NCI-H1436 treated with DMSO at 0.1 percent for 48 hours (cell line): ENCODE results near the gene TMEM120B.
"Not testable (repeated sequence)": the region's sequence is repeated elsewhere in the genome, so short reads cannot be mapped to it uniquely, and the experiment has no call there.

Experiments used
- DNase-seq: peaks from one replicate; lab custom pipeline; 2025; lab: John Stamatoyannopoulos, UW

The TMEM120B gene

DNA sequence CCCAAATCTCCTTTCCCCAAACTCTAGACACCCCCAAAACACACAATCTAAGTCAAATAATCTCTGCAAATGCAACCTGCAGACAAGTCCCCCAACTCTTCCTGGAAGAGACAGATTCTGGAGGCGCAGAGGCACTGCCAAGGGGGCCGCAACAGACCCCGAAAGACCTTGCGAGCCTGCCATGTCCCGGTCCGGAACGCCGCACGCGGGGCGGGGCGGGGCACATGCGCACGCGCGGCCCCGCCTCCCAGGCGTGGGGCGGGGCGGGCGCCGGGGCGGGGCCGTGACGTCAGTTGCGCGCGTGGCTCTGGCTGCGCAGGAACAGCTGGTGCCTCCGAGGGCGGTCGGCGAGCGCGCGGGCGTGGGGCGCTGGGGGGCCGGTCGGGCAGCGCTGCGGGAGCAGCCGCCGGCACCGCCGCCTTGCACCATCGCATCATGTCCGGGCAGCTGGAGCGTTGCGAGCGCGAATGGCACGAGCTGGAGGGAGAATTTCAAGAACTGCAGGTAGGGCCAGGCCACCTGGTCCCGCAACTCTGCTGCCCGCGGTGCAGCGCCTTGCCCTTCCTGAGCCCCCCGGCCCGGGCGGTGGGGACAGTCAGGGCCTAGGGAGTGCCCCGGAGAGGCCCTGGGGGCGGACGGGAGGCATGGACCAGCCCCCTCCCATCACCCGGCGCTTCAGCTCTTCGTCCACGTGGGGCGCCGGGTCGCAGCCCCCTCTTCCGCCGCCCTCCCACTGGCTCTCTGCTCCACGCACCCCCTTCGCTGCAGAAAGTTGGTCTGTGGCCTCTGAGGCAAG lies at the start of gene TMEM120B:
TMEM120B (plus strand) TSS at position 292 of the 796 bp plus-strand sequence; CDS start at position 436, 144 bp downstream.
- DNase-seq: no peak

DNA sequence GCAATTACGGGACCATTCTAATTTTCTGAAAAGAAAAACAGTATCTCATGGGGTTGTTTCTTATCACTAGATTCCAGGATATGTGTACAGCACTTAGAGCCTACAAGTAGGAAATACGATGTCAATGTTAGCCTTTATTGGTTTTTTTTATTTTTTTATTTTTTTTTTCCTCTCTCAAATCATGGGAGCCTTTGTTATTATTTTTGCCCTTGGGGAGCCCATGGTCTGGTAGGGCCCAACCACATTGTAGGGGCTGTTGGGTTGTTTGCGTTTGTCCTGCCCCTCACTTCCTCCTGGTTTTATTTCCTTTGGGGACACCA lies 49.0 kb upstream of the TMEM120B start:
- DNase-seq: no peak

DNA sequence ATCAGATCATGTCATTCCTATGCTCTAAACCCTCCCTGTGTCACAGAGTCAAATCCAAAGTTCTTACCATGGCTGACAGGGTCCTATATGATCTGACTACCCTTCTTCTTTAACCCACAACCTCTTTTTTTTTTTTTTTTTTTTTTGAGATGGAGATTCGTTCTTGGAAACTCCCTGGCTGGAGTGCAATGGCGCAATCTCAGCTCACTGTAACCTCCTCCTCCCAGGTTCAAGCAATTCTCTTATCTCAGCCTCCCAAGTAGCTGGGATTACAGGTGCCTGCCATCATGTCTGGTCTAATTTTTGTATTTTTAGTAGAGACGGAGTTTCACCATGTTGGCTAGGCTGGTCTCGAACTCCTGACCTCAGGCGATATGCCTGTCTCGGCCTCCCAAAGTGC lies 45.7 kb upstream of the TMEM120B start:
- DNase-seq: not testable (repeated sequence)

DNA sequence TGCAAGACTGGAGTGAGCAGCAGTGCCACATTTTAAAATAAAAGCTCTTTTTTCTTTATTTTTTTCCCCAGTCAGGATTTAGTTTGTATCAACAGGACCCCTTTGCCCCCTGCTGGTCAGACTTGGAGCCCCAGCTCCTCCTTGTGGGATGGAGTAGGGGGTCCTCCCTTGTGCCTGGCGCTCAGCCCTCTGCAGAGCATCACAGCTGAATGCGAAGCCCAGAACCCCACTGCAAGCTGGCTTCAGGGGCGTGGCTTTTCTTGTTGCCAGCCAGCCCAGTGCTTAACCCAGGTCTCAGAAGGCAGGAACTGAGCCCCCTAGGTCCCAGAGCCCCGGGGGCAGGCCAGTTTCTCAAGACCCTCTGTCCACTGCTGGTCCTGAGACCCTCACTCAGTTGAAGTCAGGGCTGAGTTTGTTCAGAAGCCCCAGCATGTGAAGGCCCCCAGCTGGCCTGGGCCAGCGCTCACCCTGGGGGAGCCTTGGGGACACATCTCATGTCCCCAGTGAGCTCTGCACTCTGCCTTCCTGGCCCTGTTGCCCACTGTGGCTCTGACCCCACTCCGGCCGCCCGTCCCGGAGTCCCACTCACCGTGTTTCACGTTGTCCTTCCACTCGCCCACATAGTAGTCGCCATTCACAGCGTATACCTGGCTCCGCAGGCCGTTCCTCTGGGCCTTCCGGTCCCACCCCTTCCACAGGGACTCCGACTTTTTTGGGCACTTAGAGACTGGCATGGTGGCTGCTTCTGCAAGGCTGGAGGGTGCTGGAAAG lies 43.6 kb upstream of the TMEM120B start:
- no peak for DNase-seq

DNA sequence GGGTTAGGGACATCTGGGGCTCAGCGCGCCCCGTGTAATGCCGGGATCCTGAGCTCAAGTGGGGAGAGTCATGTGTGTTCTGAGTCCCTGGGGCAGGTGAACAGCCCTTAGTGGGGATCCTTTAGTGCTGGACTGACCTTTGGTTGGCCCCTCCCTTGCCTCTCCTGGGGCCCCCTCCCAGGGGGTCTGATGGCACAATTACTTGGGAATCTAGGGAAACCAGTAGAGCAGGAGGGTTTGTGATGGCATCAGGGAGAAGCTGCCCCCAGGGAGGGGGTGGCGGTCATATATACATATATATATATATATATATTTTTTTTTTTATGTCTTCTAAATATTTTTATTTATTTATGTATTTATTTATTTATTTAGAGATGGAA lies 43.0 kb upstream of the TMEM120B start, which contains the start of gene MORN3:
MORN3 (minus strand) TSS at position 134 of the 380 bp plus-strand sequence. CDS start 171 bp downstream, outside the sequence.
- DNase-seq: no peak

DNA sequence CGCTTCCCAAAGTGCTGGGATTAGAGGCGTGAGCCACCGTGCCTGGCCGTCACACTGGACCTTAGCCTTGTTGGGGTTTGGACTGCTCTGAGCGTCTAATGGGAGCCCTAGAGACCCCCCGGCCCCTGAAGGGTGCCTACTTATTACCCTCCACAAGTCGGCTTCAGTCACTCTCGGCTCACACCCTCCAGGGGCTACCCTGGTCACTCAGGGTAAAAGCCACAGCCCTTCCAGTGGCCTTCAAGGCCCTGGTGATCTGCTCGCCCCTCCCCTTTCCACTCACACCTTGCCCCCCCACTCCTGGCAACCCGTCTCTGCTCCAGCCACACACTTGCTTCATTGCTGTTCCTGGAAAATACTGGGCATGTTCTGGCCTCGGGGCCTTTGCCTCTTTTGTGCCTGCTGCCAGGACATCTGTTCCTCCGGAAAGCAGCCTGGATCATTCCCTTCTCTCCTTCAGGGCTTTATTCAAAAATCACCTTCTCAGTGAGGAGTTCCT lies 39.5 kb upstream of the TMEM120B start:
- DNase-seq: no peak

DNA sequence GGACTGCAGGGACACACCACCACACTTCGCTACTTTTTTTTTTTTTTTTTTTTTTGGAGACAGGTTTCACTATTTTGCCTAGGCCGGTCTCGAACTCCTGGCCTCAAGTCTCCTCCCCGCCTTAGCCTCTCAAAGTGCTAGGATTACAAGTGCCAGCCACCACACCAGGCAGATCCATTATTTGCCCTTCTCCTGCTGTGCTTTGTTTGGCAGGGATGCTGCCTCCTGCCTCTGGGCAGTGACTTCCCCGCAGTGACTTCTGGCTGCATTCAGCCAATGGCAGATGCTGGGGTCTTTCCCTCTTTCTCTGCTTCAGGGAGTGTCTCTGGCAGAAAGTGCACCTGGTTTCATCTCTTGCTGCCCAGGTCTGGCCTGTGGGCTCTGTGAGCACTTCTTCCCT lies 36.4 kb upstream of the TMEM120B start:
- no peak for DNase-seq

DNA sequence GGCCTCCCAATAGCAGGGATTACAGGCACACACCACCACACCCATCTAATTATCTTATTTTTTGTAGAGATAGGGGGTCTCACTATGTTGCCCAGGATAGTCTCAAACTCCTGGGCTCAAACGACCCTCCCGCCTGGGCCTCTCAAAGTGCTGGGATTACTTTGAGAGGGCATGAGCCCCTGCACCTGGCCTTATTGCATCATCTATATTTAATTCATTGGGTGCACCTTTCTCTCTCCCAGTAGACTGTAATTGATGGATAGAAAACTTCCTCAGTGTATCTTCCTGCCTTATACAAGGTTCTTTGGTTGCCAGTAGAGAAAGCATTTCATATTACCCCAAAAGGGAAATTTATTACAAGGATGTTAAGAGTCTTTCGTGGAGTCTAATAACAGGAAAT lies 34.2 kb upstream of the TMEM120B start:
- DNase-seq: no peak

DNA sequence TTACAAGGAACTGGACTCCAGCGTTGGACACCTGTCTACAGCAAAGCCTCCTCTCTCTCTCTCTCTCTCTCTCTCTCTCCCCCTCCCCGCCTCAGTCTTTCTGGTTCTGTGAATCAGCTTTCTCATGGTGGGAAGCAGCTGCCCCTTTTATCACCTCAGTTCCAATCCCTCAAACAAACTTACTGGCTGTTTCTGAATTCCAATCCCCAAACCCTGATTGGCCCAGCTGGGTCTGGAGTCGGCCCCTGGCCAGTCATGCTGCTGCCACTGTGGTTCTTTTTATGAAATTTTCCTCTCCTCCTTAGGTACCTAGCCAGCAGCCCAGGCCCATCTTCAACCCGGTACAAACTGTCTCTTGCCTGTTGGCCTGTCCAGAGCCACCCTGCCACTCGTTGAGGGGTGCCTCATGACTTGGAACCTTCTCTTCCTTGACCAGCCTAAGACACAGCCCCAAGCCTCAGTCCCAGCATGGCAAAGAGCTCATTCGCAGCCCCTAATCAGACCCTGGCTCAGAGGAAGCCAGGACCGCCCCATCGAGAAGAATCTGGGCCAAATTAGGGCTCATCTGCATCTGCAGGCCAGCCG lies 33.7 kb upstream of the TMEM120B start:
- DNase-seq: no peak

DNA sequence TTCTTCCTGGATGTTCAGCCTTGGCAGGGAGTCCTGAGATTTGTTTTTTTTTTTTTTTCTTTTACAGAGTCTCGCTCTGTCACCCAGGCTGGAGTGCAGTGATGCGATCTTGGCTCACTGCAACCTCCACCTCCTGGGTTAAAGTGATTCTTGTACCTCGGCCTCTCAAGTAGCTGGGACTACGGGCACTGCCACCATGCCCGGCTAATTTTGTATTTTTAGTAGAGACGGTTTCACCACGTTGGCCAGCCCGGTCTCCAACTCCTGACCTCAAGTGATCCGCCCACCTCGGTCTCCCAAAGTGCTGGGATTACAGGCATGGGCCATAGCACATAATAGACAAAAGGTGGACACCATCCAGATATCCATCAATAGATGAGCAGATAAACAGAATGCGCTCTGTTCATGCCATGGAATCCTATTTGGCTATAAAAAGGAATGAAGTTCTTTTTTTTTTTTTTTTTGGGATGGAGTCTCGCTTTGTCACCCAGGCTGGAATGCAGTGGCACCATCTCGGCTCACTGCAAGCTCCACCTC lies 32.8 kb upstream of the TMEM120B start:
- DNase-seq: not testable (repeated sequence)

DNA sequence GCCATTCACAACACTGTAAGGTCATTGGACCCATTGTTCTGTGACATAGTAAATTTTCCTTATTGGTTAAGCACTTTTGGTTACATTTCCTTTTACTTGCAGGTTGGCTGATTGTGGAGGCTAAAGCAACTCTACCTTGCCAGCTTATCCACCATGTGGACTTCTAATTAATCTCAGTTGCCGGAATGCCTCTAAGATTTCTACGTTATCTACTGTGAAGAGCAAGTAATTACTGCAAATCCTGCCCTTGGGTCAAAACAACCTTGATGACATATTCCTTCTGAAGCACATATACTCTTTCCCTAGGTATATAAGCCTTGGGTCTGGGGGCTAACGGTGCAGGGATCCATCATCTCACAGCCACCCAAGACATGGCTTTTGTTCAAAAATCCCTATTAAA lies 23.6 kb upstream of the TMEM120B start:
- DNase-seq: no peak

DNA sequence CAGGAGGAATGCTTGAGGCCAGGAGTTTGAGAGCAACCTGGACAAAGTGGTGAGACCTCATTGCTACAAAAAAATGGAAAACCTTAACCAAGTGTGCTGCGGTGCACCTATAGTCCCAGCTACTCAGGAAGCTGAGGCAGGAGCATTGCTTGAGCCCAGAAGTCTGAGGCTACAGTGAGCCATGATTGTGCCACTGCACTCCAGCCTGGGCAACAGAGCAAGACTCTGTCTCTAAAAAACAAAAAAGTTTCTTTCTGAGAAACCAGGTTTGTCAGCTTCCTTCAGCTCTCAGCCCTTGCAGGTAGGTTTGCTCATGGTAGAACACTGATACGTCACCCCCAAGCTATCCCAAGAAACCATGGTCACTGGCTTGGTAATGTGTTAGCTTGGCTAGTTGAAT lies 23.1 kb upstream of the TMEM120B start:
- no peak for DNase-seq

DNA sequence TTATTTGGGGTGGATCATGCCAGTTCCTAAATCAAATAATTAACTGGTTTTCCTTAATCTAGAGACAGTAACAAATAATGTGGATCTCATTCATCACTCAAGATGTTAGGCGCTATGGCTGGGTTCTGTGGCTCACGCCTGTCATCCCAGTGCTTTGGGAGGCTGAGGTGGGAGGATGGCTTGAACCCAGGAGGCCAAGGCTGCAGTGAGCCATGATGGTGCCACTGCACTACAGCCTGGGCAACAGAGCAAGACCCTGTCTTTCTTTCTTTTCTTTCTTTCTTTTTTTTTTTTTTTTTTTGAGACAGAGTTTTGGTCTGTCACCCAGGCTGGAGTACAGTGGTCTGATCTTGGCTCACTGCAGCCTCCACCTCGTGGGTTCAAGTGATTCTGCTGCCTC lies 19.8 kb upstream of the TMEM120B start:
- DNase-seq: not testable (repeated sequence)

DNA sequence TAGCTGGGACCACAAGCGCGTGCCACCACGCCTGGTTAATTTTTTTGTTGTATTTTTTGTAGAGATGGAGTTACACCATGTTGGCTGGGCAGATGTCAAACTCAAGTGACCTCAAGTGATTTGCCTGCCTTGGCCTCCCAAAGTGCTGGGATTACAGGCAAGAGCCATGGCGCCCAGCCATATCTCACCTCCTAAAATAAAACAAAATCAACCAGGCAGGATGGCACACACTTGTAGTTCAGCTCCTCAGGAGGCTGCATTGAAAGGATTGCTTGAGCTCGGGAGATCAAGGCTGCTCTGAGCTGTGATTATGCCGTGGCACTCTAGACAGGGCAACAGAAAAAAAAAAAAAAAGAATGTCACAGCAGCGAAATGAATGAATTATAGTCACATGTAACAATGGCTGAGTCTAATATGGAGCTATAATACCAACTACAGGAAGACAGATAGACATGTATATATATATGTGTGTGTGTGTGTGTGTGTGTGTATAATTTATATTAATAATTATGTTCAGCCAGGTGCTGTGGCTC lies 19.3 kb upstream of the TMEM120B start:
- DNase-seq: no peak

DNA sequence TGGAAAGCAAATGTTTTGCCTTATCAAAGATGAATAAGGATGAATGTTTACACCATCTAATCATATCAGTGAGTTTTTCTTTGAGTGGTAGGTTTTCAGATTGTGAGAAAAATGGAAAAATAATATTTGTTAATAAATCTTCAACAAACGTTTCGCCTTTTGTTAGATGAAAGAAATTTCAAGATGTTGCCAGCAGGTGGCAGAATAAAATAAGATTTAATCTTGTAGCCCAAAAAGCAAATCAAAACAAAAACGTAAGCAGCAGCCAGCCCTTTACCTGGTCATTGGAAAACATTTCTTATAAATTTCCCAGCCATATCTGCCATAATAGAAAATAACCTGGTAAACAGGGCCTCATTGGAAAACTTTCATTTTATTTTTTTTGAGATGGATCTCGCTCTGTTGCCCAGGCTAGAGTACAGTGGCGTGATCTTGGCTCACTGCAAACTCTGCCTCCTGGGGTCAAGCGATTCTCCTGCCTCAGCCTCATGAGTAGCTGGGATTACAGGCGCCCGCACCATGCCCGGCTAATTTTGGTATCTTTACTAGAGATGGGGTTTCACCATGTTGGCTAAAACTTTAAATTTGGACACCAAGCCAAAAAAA lies 15.4 kb upstream of the TMEM120B start:
- DNase-seq: no peak

DNA sequence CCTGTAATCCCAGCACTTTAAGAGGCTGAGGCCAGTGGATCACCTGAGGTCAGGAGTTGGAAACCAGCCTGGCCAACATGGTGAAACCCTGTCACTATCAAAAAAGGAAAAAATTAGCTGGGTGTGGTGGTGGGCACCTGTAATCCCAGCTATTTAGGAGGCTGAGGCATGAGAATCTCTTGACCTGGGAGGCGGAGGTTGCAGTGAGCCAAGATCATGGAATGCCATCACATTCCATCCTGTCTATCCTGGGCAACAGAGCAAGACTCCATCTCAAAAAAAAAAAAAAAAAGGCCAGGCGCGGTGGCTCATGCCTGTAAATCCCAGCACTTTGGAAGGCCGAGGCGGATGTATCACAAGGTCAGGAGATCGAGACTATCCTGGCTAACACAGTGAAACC lies 14.7 kb upstream of the TMEM120B start:
- not testable (repeated sequence) for DNase-seq

DNA sequence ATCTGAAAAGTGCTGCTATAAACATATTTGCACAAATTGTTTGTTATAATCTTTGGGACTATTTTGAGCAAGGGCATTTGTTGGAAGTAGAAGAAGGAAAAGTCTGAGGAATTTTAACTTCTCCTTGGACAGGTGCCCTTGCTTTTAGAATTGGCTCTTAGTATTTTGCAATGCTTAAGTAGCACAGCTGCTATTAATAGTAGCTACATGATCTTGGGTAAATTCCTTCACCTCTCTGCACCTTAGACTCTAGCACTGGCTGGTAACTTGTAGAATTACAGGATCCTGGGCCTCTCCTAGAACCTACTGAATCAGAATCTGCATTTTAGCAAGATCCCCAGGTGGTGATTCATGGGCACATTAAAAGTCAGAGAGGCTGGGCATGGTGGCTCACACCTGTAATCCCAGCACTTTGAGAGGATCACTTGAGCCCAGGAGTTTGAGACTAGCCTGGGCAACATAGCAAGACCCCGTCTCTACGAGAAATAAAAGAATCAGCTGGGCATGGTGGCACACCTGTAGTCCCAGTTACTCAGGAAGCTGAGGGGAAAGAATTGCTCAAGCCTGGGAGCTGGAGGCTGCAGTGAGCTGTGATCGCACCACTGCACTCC lies 10.8 kb upstream of the TMEM120B start:
- no peak for DNase-seq

DNA sequence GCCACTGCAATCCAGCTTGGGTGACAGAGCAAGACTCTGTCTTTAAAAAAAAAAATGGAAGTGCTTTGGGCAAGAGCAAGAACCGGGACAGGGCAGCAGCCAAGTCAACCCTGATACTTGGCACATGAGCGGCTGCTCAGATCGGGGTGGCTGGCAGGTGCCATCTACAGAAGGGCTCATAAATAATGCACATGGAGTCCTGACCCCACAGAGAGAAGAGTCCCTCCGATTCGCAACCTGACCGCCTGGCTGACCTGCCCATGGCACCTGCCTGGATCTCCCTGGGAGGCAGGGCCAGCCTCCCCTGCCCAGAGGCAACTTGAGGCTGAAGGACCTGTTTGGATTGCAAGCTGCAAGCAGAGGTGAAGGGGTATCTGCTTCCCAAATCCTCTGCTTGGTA lies 9.6 kb upstream of the TMEM120B start:
- DNase-seq: no peak

DNA sequence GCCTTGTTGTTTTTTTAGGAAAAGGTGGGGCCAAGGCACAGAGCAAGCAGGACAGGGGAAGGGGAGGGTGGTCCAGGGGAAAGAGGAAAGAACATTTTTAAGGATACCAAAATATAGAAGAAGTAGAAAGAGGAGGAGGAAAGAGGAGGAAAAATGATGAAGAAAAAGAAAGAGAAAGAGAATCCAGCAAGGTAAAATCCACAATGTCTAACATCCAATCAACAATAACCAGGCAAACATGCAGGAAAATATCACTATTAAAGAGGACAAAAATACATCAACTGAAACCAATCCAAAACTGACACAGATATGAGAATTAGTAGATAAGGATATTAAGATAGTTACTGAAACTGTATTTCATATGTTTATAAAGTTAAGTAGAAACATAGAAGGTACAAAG lies 7.0 kb upstream of the TMEM120B start:
- no peak for DNase-seq

DNA sequence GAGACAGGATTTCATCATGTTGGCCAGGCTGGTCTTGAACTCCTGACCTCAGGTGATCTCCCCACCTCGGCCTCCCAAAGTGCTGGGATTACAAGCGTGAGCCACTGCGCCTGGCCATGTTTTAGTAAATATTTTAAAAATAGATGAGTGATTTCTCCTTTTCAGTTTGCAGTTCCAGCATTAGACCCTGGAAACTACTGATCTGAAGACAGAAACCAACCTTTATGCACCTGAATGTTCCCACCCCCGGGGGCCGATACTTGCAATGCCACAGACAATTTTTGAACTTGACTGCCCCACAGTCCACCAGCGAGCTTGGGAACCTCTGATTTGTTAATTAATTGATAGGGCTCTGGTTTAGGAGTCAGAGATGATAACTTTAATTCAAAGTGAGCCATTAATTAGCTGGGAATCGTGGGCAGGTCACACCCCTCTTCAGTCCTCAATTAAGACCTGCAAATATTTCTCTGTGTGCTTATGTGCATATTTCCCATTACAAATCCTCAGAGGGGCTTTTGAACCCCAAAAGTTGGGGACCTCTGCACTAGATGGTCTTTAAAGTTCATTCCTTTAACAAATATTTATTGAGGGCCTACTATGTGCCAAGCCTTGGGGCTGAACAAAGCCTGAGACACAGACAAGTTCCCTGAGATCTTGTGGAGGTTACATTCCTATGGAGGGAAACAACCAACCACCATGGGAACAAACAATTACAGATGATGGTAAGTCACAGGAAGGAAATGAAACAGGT lies 4.1 kb upstream of the TMEM120B start:
- no peak for DNase-seq

DNA sequence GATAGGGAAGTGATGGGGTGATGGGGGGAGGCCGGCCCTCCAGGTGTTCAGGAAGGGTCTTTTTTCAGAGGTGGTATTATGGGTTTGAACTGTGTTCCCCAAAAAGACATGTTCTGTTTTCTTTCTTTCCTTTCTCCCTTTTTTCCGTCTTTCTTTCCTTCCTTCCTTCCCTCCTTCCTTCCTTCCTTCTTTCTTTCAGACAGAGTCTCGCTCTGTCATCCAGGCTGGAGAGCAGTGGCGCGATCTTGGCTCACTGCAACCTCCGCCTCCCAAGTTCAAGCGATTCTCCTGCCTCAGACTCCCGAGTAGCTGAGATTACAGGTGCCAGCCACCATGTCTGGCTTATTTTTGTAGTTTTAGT lies 3.5 kb upstream of the TMEM120B start:
- DNase-seq: not testable (repeated sequence)
